HL-60 (cell line): ENCODE results near the gene GLMP.

ENCODE experiments used
- CTCF ChIP-seq: IDR thresholded peaks from one replicate; pipeline ENCODE4 v1.5.1; 2011; ENCODE audit warnings: low read length, control low read depth, inconsistent platforms; ENCODE audit not compliant: insufficient read depth
- POLR2AphosphoS5 ChIP-seq: IDR thresholded peaks from 2 replicates; pipeline ENCODE4 v1.6.1; 2012; ENCODE audit warnings: low read depth

- TF ChIP-seq POLR2AphosphoS5 (no peak), CTCF (no peak)
Observed at GRCh38 chr1:156293098-156293434, 2.4 kb downstream of the GLMP start.
